IPS-20b (cell line): ENCODE data around the gene CCDC126.
A peak's percentile ranks its signal among the peaks of the same experiment; 100 is the strongest.
"Not testable (repeated sequence)": the region's sequence is repeated elsewhere in the genome, so short reads cannot be mapped to it uniquely, and the experiment has no call there.

Experiments
- H3K27ac ChIP-seq: one replicate; pipeline ENCODE4 v1.5.1; 2013; ENCODE audit warnings: low read length
- H3K27me3 ChIP-seq: 2 replicates; pipeline ENCODE4 v1.6.1; 2013; ENCODE audit warnings: mild to moderate bottlenecking, low read length, inconsistent platforms; ENCODE audit not compliant: insufficient read depth
- H3K36me3 ChIP-seq: 2 replicates; pipeline ENCODE4 v1.6.1; 2013; ENCODE audit warnings: low read depth, mild to moderate bottlenecking, inconsistent platforms, low read length, moderate library complexity; ENCODE audit not compliant: insufficient read depth
- H3K4me1 ChIP-seq: 2 replicates; pipeline ENCODE4 v1.6.1; 2013; ENCODE audit warnings: mild to moderate bottlenecking, control low read depth, inconsistent platforms, low read length, moderate library complexity; ENCODE audit not compliant: insufficient read depth
- H3K4me3 ChIP-seq: 2 replicates; pipeline ENCODE4 v1.5.1; 2013; ENCODE audit warnings: mild to moderate bottlenecking, low read length, inconsistent platforms
- H3K9ac ChIP-seq: 2 replicates; pipeline ENCODE4 v1.6.1; 2013; ENCODE audit warnings: low read depth, mild to moderate bottlenecking, inconsistent platforms, low read length, moderate library complexity
- H3K9me3 ChIP-seq: 2 replicates; pipeline ENCODE4 v1.6.1; 2013; ENCODE audit warnings: mild to moderate bottlenecking, low read depth, low read length, inconsistent platforms; ENCODE audit not compliant: insufficient read depth

Gene CCDC126

GRCh38 chr7:23597094-23598091 lies at the start of gene CCDC126:
TSS of gene CCDC126 (plus strand) at chr7:23597382. CDS start at chr7:23611316, 13,934 bp downstream.
- Histone ChIP-seq H3K4me1 (peaks cover 15% of the 10 kb centered on the region), H3K9ac (peak within 1 kb of the TSS; percentile 63), H3K36me3 (no peaks in the 10 kb centered on the region), H3K27me3 (peaks cover 29% of the 10 kb centered on the region), H3K27ac (no peak within 1 kb of the TSS), H3K9me3 (no peaks in the 10 kb centered on the region), H3K4me3 (peak within 1 kb of the TSS; percentile 70)

GRCh38 chr7:23547662-23548061 lies 49.5 kb upstream of the CCDC126 start:
- H3K4me3 ChIP-seq: no peak overlapping the region
- peaks cover 3% of the 10 kb centered on the region for H3K9me3 ChIP-seq
- no peaks in the 10 kb centered on the region for H3K36me3 ChIP-seq
- H3K4me1 ChIP-seq: no peaks in the 10 kb centered on the region
- H3K9ac ChIP-seq: no peak overlapping the region
- H3K27ac ChIP-seq: no peak overlapping the region
- H3K27me3 ChIP-seq: no peaks in the 10 kb centered on the region

- Histone ChIP-seq H3K27ac (no peak overlapping the region), H3K9ac (no peak overlapping the region), H3K36me3 (no peaks in the 10 kb centered on the region), H3K27me3 (no peaks in the 10 kb centered on the region), H3K4me1 (no peaks in the 10 kb centered on the region), H3K9me3 (no peaks in the 10 kb centered on the region; the same call in 1 of the 2 replicates), H3K4me3 (no peak overlapping the region)
Observed at GRCh38 chr7:23558303-23558702, 38.9 kb upstream of the CCDC126 start.

GRCh38 chr7:23570592-23571200 lies 26.5 kb upstream of the CCDC126 start:
- Histone ChIP-seq H3K27ac (no peak overlapping the region), H3K4me1 (no peaks in the 10 kb centered on the region; the same call in 1 of the 2 replicates), H3K27me3 (no peaks in the 10 kb centered on the region), H3K9ac (no peak overlapping the region), H3K4me3 (no peak overlapping the region), H3K36me3 (no peaks in the 10 kb centered on the region), H3K9me3 (no peaks in the 10 kb centered on the region)

GRCh38 chr7:23581975-23582374 lies 15.2 kb upstream of the CCDC126 start:
- not testable (repeated sequence) for H3K9me3 ChIP-seq, H3K36me3 ChIP-seq, H3K27ac ChIP-seq, H3K4me3 ChIP-seq, H3K27me3 ChIP-seq, H3K4me1 ChIP-seq, H3K9ac ChIP-seq

- not testable (repeated sequence) for H3K27ac ChIP-seq, H3K4me1 ChIP-seq, H3K9ac ChIP-seq, H3K9me3 ChIP-seq, H3K4me3 ChIP-seq, H3K36me3 ChIP-seq, H3K27me3 ChIP-seq
Observed at GRCh38 chr7:23585304-23585703, 11.9 kb upstream of the CCDC126 start.

- no peak overlapping the region for H3K27ac ChIP-seq
- no peaks in the 10 kb centered on the region for H3K36me3 ChIP-seq
- H3K9me3 ChIP-seq: no peaks in the 10 kb centered on the region
- no peak overlapping the region for H3K4me3 ChIP-seq
- no peaks in the 10 kb centered on the region for H3K4me1 ChIP-seq
- H3K9ac ChIP-seq: no peak overlapping the region
- no peaks in the 10 kb centered on the region for H3K27me3 ChIP-seq
Observed at GRCh38 chr7:23586159-23586558, 11.0 kb upstream of the CCDC126 start.

- Histone ChIP-seq H3K4me1 (no peaks in the 10 kb centered on the region), H3K27me3 (peaks cover 2% of the 10 kb centered on the region; the same call in 1 of the 2 replicates), H3K27ac (no peak overlapping the region), H3K9me3 (no peaks in the 10 kb centered on the region), H3K36me3 (no peaks in the 10 kb centered on the region), H3K9ac (no peak overlapping the region), H3K4me3 (no peak overlapping the region)
Observed at GRCh38 chr7:23590529-23590928, 6.7 kb upstream of the CCDC126 start.

GRCh38 chr7:23593706-23594105 lies 3.5 kb upstream of the CCDC126 start:
- Histone ChIP-seq H3K9me3 (no peaks in the 10 kb centered on the region), H3K4me3 (no peak overlapping the region), H3K27ac (no peak overlapping the region)

GRCh38 chr7:23594879-23595604 lies 2.1 kb upstream of the CCDC126 start:
- Histone ChIP-seq H3K4me3 (no peak overlapping the region), H3K4me1 (peaks cover 14% of the 10 kb centered on the region), H3K27ac (no peak overlapping the region), H3K9me3 (no peaks in the 10 kb centered on the region), H3K36me3 (no peaks in the 10 kb centered on the region), H3K9ac (no peak overlapping the region), H3K27me3 (peaks cover 29% of the 10 kb centered on the region)

More at GRCh38 chr7:23593706-23594105, 3.5 kb upstream of the CCDC126 start:
- Histone ChIP-seq H3K4me1 (peaks cover 7% of the 10 kb centered on the region), H3K27me3 (peaks cover 25% of the 10 kb centered on the region), H3K36me3 (no peaks in the 10 kb centered on the region), H3K9ac (no peak overlapping the region)

GRCh38 chr7:23598296-23598695 lies 1.1 kb downstream of the CCDC126 start:
- peak overlapping the region; percentile 70 for H3K4me3 ChIP-seq
- no peaks in the 10 kb centered on the region for H3K36me3 ChIP-seq
- peaks cover 29% of the 10 kb centered on the region for H3K27me3 ChIP-seq
- H3K9ac ChIP-seq: peak overlapping the region; percentile 63
- no peaks in the 10 kb centered on the region for H3K9me3 ChIP-seq
- H3K27ac ChIP-seq: no peak overlapping the region
- peaks cover 15% of the 10 kb centered on the region for H3K4me1 ChIP-seq
